ENCODE measurements around the gene SLC39A1.

DNA sequence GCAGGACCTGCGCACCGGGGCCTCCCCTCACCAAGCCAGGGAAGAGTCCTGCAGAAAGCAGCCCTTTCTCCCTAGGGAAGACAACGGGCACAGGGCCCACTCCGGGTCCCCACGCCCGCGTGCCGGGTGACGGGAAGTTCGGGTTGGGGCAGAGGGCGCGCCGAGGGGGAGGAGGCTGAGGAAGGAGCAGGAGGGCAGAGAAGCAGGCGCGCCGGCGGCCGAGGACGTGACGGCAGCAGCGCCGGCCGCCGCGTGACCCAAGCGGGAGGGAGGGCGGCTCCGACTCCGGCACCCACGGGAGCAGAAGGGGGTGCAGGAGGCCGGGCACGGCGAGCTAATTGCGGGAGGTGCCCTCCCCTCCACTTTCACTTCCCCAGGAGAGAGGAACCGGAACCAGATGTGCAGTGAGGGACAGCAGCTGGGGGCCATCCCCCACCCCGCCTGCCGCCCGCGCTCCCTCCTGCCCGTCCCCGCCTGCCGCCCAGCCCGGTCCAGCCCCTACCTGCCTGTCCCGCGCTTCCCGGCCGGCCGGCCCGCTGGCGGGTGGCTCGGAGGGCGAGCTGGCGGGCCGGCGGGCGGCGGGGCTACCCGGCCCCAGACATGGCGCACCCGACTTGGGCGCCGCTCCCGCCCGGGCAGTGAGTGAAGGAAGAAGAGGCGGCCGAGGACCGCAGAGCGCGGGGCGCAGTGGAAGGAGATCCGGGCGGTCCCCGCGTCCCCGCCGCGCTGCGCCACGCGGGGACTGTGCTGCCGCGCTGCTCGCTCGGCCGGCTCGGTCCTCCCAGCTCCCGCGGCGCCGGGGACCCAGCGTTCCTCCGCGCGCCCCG is 17.3 kb downstream of the SLC39A1 start:
- TF ChIP-seq, protein P1, sequence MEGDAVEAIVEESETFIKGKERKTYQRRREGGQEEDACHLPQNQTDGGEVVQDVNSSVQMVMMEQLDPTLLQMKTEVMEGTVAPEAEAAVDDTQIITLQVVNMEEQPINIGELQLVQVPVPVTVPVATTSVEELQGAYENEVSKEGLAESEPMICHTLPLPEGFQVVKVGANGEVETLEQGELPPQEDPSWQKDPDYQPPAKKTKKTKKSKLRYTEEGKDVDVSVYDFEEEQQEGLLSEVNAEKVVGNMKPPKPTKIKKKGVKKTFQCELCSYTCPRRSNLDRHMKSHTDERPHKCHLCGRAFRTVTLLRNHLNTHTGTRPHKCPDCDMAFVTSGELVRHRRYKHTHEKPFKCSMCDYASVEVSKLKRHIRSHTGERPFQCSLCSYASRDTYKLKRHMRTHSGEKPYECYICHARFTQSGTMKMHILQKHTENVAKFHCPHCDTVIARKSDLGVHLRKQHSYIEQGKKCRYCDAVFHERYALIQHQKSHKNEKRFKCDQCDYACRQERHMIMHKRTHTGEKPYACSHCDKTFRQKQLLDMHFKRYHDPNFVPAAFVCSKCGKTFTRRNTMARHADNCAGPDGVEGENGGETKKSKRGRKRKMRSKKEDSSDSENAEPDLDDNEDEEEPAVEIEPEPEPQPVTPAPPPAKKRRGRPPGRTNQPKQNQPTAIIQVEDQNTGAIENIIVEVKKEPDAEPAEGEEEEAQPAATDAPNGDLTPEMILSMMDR (IDR thresholded peaks at IDR 0.05) = no peak
- peak in 1 of 2 donors; percentile 69 for TF ChIP-seq POLR2A (IDR thresholded peaks at IDR 0.05)
